ENCODE results near the gene LINGO3. TPM values are rescaled to one million over a fixed set of nuclear protein-coding genes. Genes with fewer than 3 reads are reported as not detected.
"Not testable (repeated sequence)": the region's sequence is repeated elsewhere in the genome, so short reads cannot be mapped to it uniquely, and the experiment has no call there.

Gene LINGO3
- total RNA-seq, 1 experiment from 2014 or later, result not detected

GRCh38 chr19:2282862-2283237 lies 25.1 kb downstream of the LINGO3 start:
- DNase-seq (ENCODE audit: low spot score), result no peak

- peak; percentile 78 for DNase-seq (ENCODE audit: low spot score)
Measured at GRCh38 chr19:2282062-2282861, 25.7 kb downstream of the LINGO3 start, which contains the start of gene PEAK3. Gene PEAK3 (minus strand): TSS chr19:2282175. CDS start chr19:2280931, 1,244 bp downstream.

GRCh38 chr19:2281265-2282061 lies 26.5 kb downstream of the LINGO3 start:
- not testable (repeated sequence) for DNase-seq (ENCODE audit: low spot score)

- no peak for DNase-seq (ENCODE audit: low spot score)
Measured at GRCh38 chr19:2280633-2281264, 27.2 kb downstream of the LINGO3 start.

GRCh38 chr19:2278459-2279158 lies 29.3 kb downstream of the LINGO3 start:
- DNase-seq (ENCODE audit: low spot score), result no peak

DNA sequence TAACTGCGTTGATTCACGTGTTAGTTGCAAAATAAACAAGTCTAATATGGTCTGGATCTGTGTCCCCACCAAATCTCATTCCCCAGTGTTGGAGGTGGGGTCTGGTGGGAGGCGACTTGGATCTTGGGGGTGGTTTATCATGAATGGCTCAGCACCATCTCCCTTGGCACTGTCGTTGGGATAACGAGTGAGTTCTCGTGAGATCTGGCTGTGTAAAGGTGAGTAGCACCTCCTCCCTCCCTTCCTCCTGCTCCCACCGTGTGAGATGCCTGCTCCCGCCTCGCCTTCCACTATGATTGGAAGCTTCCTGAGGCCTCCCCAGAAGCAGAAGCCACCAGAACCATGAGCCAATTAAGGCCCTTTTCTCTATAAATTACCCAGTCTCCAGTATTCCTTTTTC lies 30.8 kb downstream of the LINGO3 start:
- DNase-seq (ENCODE audit: low spot score), result no peak

GRCh38 chr19:2276429-2276986 lies 31.4 kb downstream of the LINGO3 start:
- DNase-seq (ENCODE audit: low spot score), result no peak

DNA sequence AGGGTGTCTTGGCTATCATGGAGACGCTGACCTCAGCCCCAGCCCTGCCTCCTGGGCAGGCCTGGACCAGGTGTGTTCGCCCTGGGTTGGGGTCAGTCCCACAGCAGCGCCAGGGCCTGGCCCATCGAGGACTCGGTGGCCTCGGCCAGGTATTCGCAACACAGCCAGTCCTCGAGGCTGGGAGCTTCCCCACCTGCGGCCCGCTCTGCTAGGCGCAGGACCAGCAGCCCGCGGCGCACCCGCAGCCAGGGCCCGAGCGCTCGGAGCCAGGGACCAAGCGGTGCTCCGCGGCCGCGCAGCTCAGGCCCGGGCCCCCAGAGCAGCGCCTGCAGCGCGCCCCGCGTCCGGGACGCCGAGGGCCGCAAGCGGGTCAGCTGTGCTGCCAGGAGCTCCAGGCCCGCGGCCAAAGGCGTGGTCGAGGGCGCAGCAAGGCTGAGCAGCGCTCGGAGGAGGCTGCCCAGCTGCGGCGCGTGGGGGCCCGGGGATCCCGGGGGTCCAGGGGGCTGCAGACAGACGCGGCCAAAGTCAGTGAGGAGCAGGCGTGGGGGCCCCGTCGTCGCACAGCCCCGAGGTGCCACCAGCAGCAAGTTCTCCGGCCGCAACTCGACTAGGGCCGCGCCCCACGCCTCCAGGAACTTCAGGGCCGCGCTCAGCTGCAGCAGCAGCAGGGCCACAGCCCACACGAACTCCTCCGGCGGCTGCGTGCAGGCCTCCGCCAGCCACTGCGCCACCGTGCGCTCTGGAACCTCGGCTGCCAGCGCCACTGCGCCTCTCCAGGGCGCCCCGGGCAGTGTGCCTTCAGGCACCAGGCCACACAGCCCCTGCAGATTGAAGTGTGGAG lies 32.1 kb downstream of the LINGO3 start:
- no peak for DNase-seq (ENCODE audit: low spot score)

DNA sequence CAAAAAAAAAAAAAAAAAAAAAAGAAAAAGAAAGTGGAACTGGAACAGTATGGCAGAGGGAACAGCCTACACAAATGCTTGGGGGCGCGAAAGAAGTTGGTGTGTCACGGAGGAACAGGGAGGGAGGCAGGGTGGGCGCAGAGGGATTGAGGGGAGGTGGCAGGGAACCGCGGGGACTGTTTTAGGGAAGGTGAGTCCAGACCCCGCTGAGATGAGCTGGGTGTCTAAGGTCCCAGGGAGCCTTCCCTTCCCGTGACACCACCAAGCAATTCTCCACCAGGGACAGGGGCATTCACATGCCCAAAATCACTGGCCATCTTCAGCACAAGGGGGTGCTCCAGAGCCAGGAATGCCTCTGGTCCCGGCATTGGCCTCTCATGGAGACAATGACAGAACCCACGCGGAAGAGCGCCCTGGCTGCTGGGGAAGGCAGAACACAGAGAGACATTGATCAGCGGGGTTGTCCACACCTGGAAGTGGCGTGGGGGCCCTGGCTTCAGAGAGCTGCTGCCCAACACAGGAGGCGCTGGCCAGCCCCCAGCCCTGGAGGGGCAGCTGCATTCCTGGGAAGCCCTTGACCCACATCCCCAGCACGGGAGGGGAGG lies 32.9 kb downstream of the LINGO3 start:
- DNase-seq (ENCODE audit: low spot score), result peak; percentile 80

- DNase-seq (ENCODE audit: low spot score), result no peak
Measured at GRCh38 chr19:2274185-2274711, 33.7 kb downstream of the LINGO3 start.

- DNase-seq (ENCODE audit: low spot score), result no peak
Measured at GRCh38 chr19:2273356-2274184, 34.4 kb downstream of the LINGO3 start.

- DNase-seq (ENCODE audit: low spot score), result peak; percentile 58
Measured at GRCh38 chr19:2271234-2272103, 36.5 kb downstream of the LINGO3 start.

DNA sequence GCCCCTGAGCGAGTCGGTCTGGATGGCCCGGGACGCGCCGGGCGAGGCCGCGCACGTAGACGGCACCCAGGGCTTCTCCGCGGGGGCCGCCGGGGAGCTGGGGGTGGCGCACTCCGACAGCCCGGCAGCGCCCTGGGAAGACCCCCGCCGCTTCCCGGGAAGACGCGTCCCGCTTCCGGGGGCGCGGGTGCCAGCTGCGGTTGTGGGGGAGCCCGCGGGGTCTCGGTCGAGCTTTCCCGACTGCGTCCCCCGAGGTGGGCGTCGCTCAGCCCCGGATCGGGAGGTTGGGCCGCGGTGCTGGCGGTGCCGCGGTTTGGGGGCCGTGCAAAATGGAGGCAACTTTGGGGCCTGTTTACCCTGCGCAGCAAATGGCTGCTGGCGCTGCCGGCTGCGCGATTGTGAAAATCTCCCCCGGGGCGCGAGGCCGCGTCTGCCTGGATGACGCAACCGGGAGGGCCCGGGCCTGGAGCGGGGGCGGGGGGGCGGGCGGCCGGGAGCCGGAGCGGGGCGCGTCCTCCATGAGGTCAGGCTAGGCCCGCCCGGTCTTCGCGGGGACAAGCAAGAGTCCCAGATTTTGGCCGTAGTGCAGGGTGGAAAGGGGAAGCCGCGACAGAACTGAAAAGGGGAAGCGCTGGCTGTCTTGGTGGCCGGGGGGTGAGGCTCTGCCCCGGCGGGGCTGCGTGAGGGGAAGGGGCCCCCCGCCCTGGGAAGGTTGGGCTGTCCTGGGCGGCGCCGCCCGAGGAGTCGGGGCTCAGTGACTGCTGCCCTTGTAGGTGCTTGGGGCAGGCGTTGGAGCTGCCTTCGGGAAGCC lies 37.3 kb downstream of the LINGO3 start:
- no peak for DNase-seq (ENCODE audit: low spot score)

- DNase-seq (ENCODE audit: low spot score), result no peak
Measured at GRCh38 chr19:2270157-2270422, 37.9 kb downstream of the LINGO3 start.

- peak; percentile 92 for DNase-seq (ENCODE audit: low spot score)
Measured at GRCh38 chr19:2269244-2270156, 38.5 kb downstream of the LINGO3 start.

DNA sequence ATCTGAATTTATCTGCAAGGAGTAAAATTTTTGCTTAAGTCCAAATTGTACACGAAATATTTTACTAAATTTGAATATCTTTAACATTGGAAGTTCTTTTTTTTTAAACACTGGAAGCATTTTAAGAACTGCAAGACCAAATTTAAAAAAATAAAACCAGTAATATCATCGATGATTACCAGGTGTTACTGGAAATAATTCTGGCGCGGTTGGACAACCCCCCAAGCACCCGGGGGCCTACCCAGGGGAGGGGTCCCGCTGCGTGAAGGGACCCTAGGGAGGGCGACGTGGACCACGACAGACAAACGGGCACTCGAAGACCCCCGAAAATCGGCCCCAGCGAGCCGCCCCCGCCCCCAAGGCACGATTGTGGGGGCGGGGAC lies 39.1 kb downstream of the LINGO3 start:
- DNase-seq (ENCODE audit: low spot score), result no peak

Data from A172 (cell line).